ENCODE results near the gene IRF3. TPM values are rescaled to one million over a fixed set of nuclear protein-coding genes. Genes with fewer than 3 reads are reported as not detected.

IRF3 gene
- total RNA-seq, 4 donors from 2014 or later: 61.3 to 164 (median 81.0) TPM

- peak within 1 kb of the TSS; percentile 73 for H3K4me3 ChIP-seq
- no peaks in the 10 kb centered on the region for H3K9me3 ChIP-seq
- peaks cover 62% of the 10 kb centered on the region for H3K4me1 ChIP-seq
- DNase-seq (ENCODE audit: low spot score in 2 of 2): peak; percentile 99 to 100
- H3K27ac ChIP-seq: peak within 1 kb of the TSS; percentile 98
- 5% methylated on average over 4 of the region's 87 CpGs for WGBS
- TF ChIP-seq EP300 (IDR thresholded peaks at IDR 0.05) (peak; percentile 36), POLR2A (IDR thresholded peaks at IDR 0.05) (peak in 1 of 2 donors; percentile 82), CTCF (IDR thresholded peaks at IDR 0.05) (no peak), POLR2AphosphoS5 (IDR thresholded peaks at IDR 0.05) (peak; percentile 35 to 98 (median 57))
- H3K36me3 ChIP-seq: peaks cover 19% of the 10 kb centered on the region
- no peaks in the 10 kb centered on the region for H3K27me3 ChIP-seq
Observed at GRCh38 chr19:49641688-49642491, 23.8 kb downstream of the IRF3 start, which contains the start of gene SCAF1. Gene SCAF1 (plus strand): TSS chr19:49642209. CDS start chr19:49645027, 2,818 bp downstream.

- H3K9me3 ChIP-seq: no peaks in the 10 kb centered on the region
- no peaks in the 10 kb centered on the region for H3K27me3 ChIP-seq
- H3K27ac ChIP-seq: peak within 1 kb of the TSS; percentile 98
- TF ChIP-seq CTCF (IDR thresholded peaks at IDR 0.05): no peak
- peak in 1 of 2 donors; percentile 89 for TF ChIP-seq POLR2A (IDR thresholded peaks at IDR 0.05)
- TF ChIP-seq EP300 (IDR thresholded peaks at IDR 0.05): peak; percentile 45
- TF ChIP-seq POLR2AphosphoS5 (IDR thresholded peaks at IDR 0.05): peak; percentile 10 to 85 (median 76)
- DNase-seq (ENCODE audit: low spot score in 2 of 2): peak; percentile 100
- peaks cover 7% of the 10 kb centered on the region for H3K36me3 ChIP-seq
- WGBS: 1% methylated on average over 49 of the region's 51 CpGs
- H3K4me3 ChIP-seq: peak within 1 kb of the TSS; percentile 73
- H3K4me1 ChIP-seq: peaks cover 78% of the 10 kb centered on the region
Observed at GRCh38 chr19:49640113-49640898, 25.4 kb downstream of the IRF3 start, which contains the start of gene RRAS. Gene RRAS (minus strand): TSS chr19:49640143. CDS start chr19:49640098, 45 bp downstream.

DNA sequence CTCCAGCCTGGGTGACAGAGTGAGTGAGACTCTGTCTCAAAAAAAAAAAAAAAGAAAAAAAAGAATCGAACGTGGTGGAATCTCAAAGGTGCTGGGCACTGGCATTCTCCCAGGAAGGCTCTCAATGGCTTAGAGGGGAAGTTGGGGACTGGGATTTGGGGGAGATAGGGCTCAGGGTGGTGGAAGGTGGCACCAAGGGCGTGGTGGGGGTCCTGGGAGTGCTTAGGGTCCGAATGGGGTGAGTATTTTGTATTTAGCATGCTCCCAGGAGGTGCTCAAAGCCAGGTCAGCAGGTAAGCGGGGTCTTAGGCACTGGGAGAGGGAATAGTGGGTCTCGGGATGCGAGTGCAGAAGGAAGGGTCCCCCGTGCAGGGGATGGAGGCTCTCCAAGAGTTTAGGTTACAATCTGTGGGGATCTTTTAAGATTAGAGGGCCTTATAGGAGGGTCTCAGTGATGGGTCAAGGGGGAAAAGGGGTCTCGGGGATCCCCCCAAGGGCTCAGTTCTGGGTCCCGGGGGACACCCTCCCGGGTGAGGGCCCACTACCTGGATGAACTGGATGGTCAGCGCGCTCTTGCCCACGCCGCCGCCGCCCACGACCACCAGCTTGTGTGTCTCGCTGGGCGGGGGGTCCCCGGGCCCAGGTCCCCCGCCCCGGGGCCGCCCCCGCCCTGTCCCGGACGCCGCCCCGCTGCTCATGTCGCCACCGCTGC is 26.1 kb downstream of the IRF3 start:
- Histone ChIP-seq H3K9me3 (no peaks in the 10 kb centered on the region), H3K4me1 (peaks cover 73% of the 10 kb centered on the region), H3K27me3 (no peaks in the 10 kb centered on the region), H3K27ac (peak overlapping the region; percentile 98), H3K4me3 (peak overlapping the region; percentile 73), H3K36me3 (peaks cover 6% of the 10 kb centered on the region)
- TF ChIP-seq POLR2AphosphoS5 (IDR thresholded peaks at IDR 0.05) (no peak), CTCF (IDR thresholded peaks at IDR 0.05) (no peak), POLR2A (IDR thresholded peaks at IDR 0.05) (no peak), EP300 (IDR thresholded peaks at IDR 0.05) (no peak)
- DNase-seq (ENCODE audit: low spot score in 2 of 2): no peak
- 5% methylated on average over 16 of the region's 31 CpGs for WGBS

DNA sequence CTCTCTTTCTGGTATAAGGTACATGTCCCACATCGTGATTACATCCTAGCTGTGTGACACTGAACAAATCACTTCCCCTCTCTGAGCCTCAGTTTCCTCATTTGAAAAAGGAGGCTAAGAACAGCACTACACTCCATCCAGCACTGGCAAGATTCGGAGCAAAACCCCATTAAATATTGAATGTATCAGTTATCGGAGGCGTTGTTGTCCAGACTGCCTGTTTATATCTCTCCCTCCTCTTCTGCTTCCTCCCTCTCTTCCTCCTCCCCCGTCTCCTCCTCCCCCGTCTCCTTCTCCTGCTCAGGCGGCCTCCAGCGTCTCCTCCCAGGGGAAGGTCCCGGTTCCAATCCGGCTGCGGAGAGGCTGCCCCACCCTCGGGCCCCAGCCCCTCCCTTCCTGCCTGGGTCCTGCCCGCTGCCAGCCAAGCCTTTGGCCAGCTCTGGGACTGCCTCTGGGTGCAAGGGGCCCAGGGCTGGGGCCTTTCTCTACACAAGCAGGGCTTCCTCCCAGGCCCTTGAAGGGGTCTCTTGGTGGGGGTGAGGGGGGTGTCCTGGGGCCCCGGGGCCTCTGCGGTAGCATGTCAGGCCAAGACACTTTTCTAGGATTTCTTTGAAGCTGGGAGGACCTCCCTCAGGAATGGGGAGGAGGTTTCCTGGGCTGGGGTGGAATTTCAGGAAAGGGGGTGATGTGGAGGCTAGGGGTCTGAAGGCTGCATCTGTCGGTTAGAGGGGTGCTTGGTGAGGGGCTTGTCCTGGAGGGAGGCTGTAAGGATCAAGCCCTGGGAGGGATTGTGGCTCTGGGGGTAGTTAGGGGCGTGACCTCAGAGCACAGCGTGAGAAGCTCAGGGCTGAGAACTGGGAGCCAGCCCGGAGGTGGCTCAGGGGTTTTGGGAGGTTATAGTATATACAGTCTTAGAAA is 27.6 kb downstream of the IRF3 start:
- peak; percentile 89 to 93 for DNase-seq (ENCODE audit: low spot score in 2 of 2)
- H3K27ac ChIP-seq: peak overlapping the region; percentile 98
- no peak for TF ChIP-seq CTCF (IDR thresholded peaks at IDR 0.05)
- TF ChIP-seq EP300 (IDR thresholded peaks at IDR 0.05): no peak
- H3K4me3 ChIP-seq: peak overlapping the region; percentile 73
- peaks cover 6% of the 10 kb centered on the region for H3K36me3 ChIP-seq
- H3K27me3 ChIP-seq: no peaks in the 10 kb centered on the region
- 6% methylated on average over 19 of the region's 19 CpGs for WGBS
- H3K4me1 ChIP-seq: peaks cover 65% of the 10 kb centered on the region
- H3K9me3 ChIP-seq: no peaks in the 10 kb centered on the region
